Adipocyte (in vitro differentiated cells): ENCODE data around the gene RASD2.
"Not testable (repeated sequence)": the region's sequence is repeated elsewhere in the genome, so short reads cannot be mapped to it uniquely, and the experiment has no call there.

ENCODE experiments used
- DNase-seq: peaks from one replicate; pipeline ENCODE4 v3.0.0-alpha.2; 2015; ENCODE audit warnings: low read depth
- H3K27me3 ChIP-seq: replicated peaks from 2 replicates; pipeline ENCODE4 v1.7.0; 2013; ENCODE audit warnings: mild to moderate bottlenecking, low read length, moderate library complexity; ENCODE audit not compliant: control insufficient read depth, insufficient read depth
- H3K36me3 ChIP-seq: 2 replicates; pipeline ENCODE4 v1.7.0; 2013; ENCODE audit warnings: low read length, mild to moderate bottlenecking, moderate library complexity; ENCODE audit not compliant: control insufficient read depth, insufficient read depth, severe bottlenecking
- H3K4me1 ChIP-seq: 2 replicates; pipeline ENCODE4 v1.7.0; 2013; ENCODE audit warnings: mild to moderate bottlenecking, low read length, moderate library complexity; ENCODE audit not compliant: control insufficient read depth, insufficient read depth
- H3K4me3 ChIP-seq: 2 replicates; pipeline ENCODE4 v1.7.0; 2013; ENCODE audit warnings: mild to moderate bottlenecking, low read length, moderate library complexity
- H3K9ac ChIP-seq: 2 replicates; pipeline ENCODE4 v1.7.0; 2013; ENCODE audit warnings: mild to moderate bottlenecking, low read length, moderate library complexity
- H3K9me3 ChIP-seq: 2 replicates; pipeline ENCODE4 v1.7.0; 2013; ENCODE audit warnings: mild to moderate bottlenecking, low read length, moderate library complexity; ENCODE audit not compliant: control insufficient read depth

RASD2 gene

GRCh38 chr22:35540595-35541253 lies at the start of gene RASD2:
Gene RASD2, plus strand, starts transcription at chr22:35540831. Its CDS starts 5,979 bp downstream, at chr22:35546810.
- peak; percentile 42 for DNase-seq
- H3K27me3 ChIP-seq: peaks cover 25% of the 10 kb centered on the region

GRCh38 chr22:35491061-35491907 lies 49.3 kb upstream of the RASD2 start:
- not testable (repeated sequence) for DNase-seq

More at GRCh38 chr22:35540595-35541253, at the start of gene RASD2:
- Histone ChIP-seq H3K4me3 (peak within 1 kb of the TSS; percentile 77), H3K4me1 (peaks cover 15% of the 10 kb centered on the region), H3K36me3 (no peaks in the 10 kb centered on the region), H3K9me3 (no peaks in the 10 kb centered on the region), H3K9ac (peak within 1 kb of the TSS; percentile 43)

GRCh38 chr22:35491908-35492380 lies 48.7 kb upstream of the RASD2 start:
- Histone ChIP-seq H3K4me3 (no peak overlapping the region), H3K9me3 (no peaks in the 10 kb centered on the region), H3K9ac (no peak overlapping the region), H3K4me1 (no peaks in the 10 kb centered on the region), H3K36me3 (no peaks in the 10 kb centered on the region), H3K27me3 (peaks cover 43% of the 10 kb centered on the region)
- DNase-seq: no peak

More at GRCh38 chr22:35491061-35491907, 49.3 kb upstream of the RASD2 start:
- not testable (repeated sequence) for H3K4me3 ChIP-seq, H3K9ac ChIP-seq, H3K36me3 ChIP-seq, H3K9me3 ChIP-seq, H3K4me1 ChIP-seq
- peaks cover 40% of the 10 kb centered on the region for H3K27me3 ChIP-seq

GRCh38 chr22:35493074-35493473 lies 47.6 kb upstream of the RASD2 start:
- no peaks in the 10 kb centered on the region for H3K4me1 ChIP-seq
- H3K36me3 ChIP-seq: no peaks in the 10 kb centered on the region
- H3K9me3 ChIP-seq: no peaks in the 10 kb centered on the region
- H3K27me3 ChIP-seq: peaks cover 51% of the 10 kb centered on the region
- H3K9ac ChIP-seq: no peak overlapping the region
- no peak for DNase-seq
- no peak overlapping the region for H3K4me3 ChIP-seq

- not testable (repeated sequence) for H3K9ac ChIP-seq, H3K4me3 ChIP-seq, DNase-seq, H3K4me1 ChIP-seq, H3K36me3 ChIP-seq, H3K9me3 ChIP-seq
- H3K27me3 ChIP-seq: peaks cover 55% of the 10 kb centered on the region
Observed at GRCh38 chr22:35495711-35496110, 44.9 kb upstream of the RASD2 start.

GRCh38 chr22:35496768-35497312 lies 43.8 kb upstream of the RASD2 start:
- H3K9ac ChIP-seq: no peak overlapping the region
- H3K27me3 ChIP-seq: peaks cover 57% of the 10 kb centered on the region
- H3K4me1 ChIP-seq: no peaks in the 10 kb centered on the region
- H3K36me3 ChIP-seq: no peaks in the 10 kb centered on the region
- no peak overlapping the region for H3K4me3 ChIP-seq
- no peak for DNase-seq
- H3K9me3 ChIP-seq: no peaks in the 10 kb centered on the region

GRCh38 chr22:35498026-35498800 lies 42.4 kb upstream of the RASD2 start:
- no peak for DNase-seq
- H3K4me1 ChIP-seq: no peaks in the 10 kb centered on the region
- H3K4me3 ChIP-seq: no peak overlapping the region

GRCh38 chr22:35502836-35503235 lies 37.8 kb upstream of the RASD2 start:
- Histone ChIP-seq H3K4me3 (no peak overlapping the region), H3K9me3 (no peaks in the 10 kb centered on the region), H3K9ac (no peak overlapping the region), H3K4me1 (no peaks in the 10 kb centered on the region), H3K27me3 (peaks cover 63% of the 10 kb centered on the region), H3K36me3 (no peaks in the 10 kb centered on the region)
- no peak for DNase-seq

More at GRCh38 chr22:35498026-35498800, 42.4 kb upstream of the RASD2 start:
- no peaks in the 10 kb centered on the region for H3K36me3 ChIP-seq
- peaks cover 53% of the 10 kb centered on the region for H3K27me3 ChIP-seq
- H3K9me3 ChIP-seq: no peaks in the 10 kb centered on the region
- H3K9ac ChIP-seq: no peak overlapping the region

GRCh38 chr22:35505399-35506258 lies 35.0 kb upstream of the RASD2 start:
- DNase-seq: no peak
- H3K4me3 ChIP-seq: no peak overlapping the region
- peaks cover 3% of the 10 kb centered on the region for H3K9me3 ChIP-seq
- H3K9ac ChIP-seq: no peak overlapping the region
- no peaks in the 10 kb centered on the region for H3K4me1 ChIP-seq
- no peaks in the 10 kb centered on the region for H3K36me3 ChIP-seq
- H3K27me3 ChIP-seq: peaks cover 44% of the 10 kb centered on the region

GRCh38 chr22:35506259-35506570 lies 34.4 kb upstream of the RASD2 start:
- Histone ChIP-seq H3K36me3 (no peaks in the 10 kb centered on the region), H3K9me3 (peaks cover 3% of the 10 kb centered on the region), H3K4me3 (no peak overlapping the region), H3K27me3 (peaks cover 44% of the 10 kb centered on the region), H3K9ac (no peak overlapping the region), H3K4me1 (no peaks in the 10 kb centered on the region)
- no peak for DNase-seq
